ENCODE measurements around the gene TYMS. TPM values are rescaled to one million over a fixed set of nuclear protein-coding genes. Genes with fewer than 3 reads are reported as not detected.

TYMS gene
- total RNA-seq, 4 donors from 2014 or later = 6.7 to 29.6 (median 21.3) TPM

- 84% methylated on average over 6 of the region's 6 CpGs for WGBS, 2 donors
These were observed 27.9 kb upstream of the TYMS start for GRCh38 chr18:629269-630150.

GRCh38 chr18:631560-631959 is 25.9 kb upstream of the TYMS start:
- intact Hi-C loops (cut with DNase I) = no loop called here
- peaks cover 0 to 15% (median 3%) of the 10 kb centered on the region in 3 donors for H3K4me1 ChIP-seq
- no peaks in the 10 kb centered on the region for H3K9me3 ChIP-seq
- H3K36me3 ChIP-seq = no peaks in the 10 kb centered on the region
- no peak for TF ChIP-seq POLR2A (IDR thresholded peaks at IDR 0.05)
- no peak for TF ChIP-seq CTCF (IDR thresholded peaks at IDR 0.05)
- H3K27ac ChIP-seq = no peak overlapping the region
- H3K4me3 ChIP-seq = no peak overlapping the region
- no peaks in the 10 kb centered on the region for H3K27me3 ChIP-seq
- DNase-seq = no peak

More at GRCh38 chr18:629269-630150, 27.9 kb upstream of the TYMS start:
- intact Hi-C loops (cut with DNase I) = loop anchor here (5.0 to 10.0 kb wide), 2 partner anchors 105 to 208 kb away; no protein-coding TSS in a partner anchor
- H3K36me3 ChIP-seq = no peaks in the 10 kb centered on the region
- peaks cover 0 to 7% (median 3%) of the 10 kb centered on the region in 3 donors for H3K4me1 ChIP-seq
- no peak overlapping the region for H3K4me3 ChIP-seq
- DNase-seq = no peak
- TF ChIP-seq POLR2A (IDR thresholded peaks at IDR 0.05) (no peak), CTCF (IDR thresholded peaks at IDR 0.05) (peak in 1 of 6 experiments; percentile 22)
- no peaks in the 10 kb centered on the region for H3K9me3 ChIP-seq
- H3K27me3 ChIP-seq = no peaks in the 10 kb centered on the region
- no peak overlapping the region for H3K27ac ChIP-seq

GRCh38 chr18:634551-635045 is 22.9 kb upstream of the TYMS start:
- no peak for DNase-seq
- WGBS, 2 donors = 39 to 48% methylated on average over 2 of the region's 2 CpGs
- H3K27ac ChIP-seq = peak overlapping the region in 1 of 4 donors; percentile 22
- TF ChIP-seq CTCF (IDR thresholded peaks at IDR 0.05) (no peak), POLR2A (IDR thresholded peaks at IDR 0.05) (no peak)
- no peaks in the 10 kb centered on the region for H3K27me3 ChIP-seq
- no peak overlapping the region for H3K4me3 ChIP-seq
- peaks cover 0 to 15% (median 3%) of the 10 kb centered on the region in 3 donors for H3K4me1 ChIP-seq
- no peaks in the 10 kb centered on the region for H3K36me3 ChIP-seq
- intact Hi-C loops (cut with DNase I) = no loop called here
- no peaks in the 10 kb centered on the region for H3K9me3 ChIP-seq

GRCh38 chr18:635171-635570 is 22.3 kb upstream of the TYMS start:
- intact Hi-C loops (cut with DNase I) = no loop called here

More at GRCh38 chr18:635171-635570, 22.3 kb upstream of the TYMS start:
- no peak for DNase-seq
- H3K36me3 ChIP-seq = no peaks in the 10 kb centered on the region
- H3K27me3 ChIP-seq = no peaks in the 10 kb centered on the region
- H3K27ac ChIP-seq = no peak overlapping the region
- peaks cover 0 to 15% (median 3%) of the 10 kb centered on the region in 3 donors for H3K4me1 ChIP-seq
- no peaks in the 10 kb centered on the region for H3K9me3 ChIP-seq
- WGBS, 2 donors = 38 to 44% methylated on average over 6 to 8 of the region's 8 CpGs
- no peak overlapping the region for H3K4me3 ChIP-seq
- TF ChIP-seq POLR2A (IDR thresholded peaks at IDR 0.05) (no peak), CTCF (IDR thresholded peaks at IDR 0.05) (no peak)

Data from esophagus squamous epithelium (tissue), 5 donors.